IMR-90 (cell line): Measurements from ENCODE around the gene RIMKLA. TPM values are rescaled to one million over a fixed set of nuclear protein-coding genes. Genes with fewer than 3 reads are reported as not detected.

Experiments used
- ATAC-seq: fragments of 200-7000 bp; cut with Tn5 transposase; 2 replicates; pipeline ENCODE4 v1.9.1; 2020; ENCODE audit warnings: low read depth, mild to moderate bottlenecking, moderate library complexity
- BruUV-seq: library from RNA; stranded (reverse); fragments of 400-500 nt; replicated peaks from 2 replicates; lab custom pipeline; 2021; lab: Mats Ljungman, UMichigan
- CTCF ChIA-PET: fragments of 300-600 bp; formaldehyde crosslinking; extraction: SDS; loops from one replicate; lab custom pipeline; 2021; ENCODE audit warnings: antibody characterized with exemption; lab: Yijun Ruan, JAX
- POLR2A ChIA-PET: fragments of 300-600 bp; sonication (Branson Sonifier 250); formaldehyde crosslinking; loops from one replicate; lab custom pipeline; 2022; ENCODE audit warnings: antibody characterized with exemption; ENCODE audit not compliant: unreplicated experiment; lab: Charles Lee
- DNase-seq: peaks from one replicate; pipeline ENCODE4 v3.0.0; 2013
- H2AFZ ChIP-seq: replicated peaks from 2 replicates; pipeline ENCODE3; 2013; ENCODE audit warnings: low read length, mild to moderate bottlenecking; ENCODE audit not compliant: poor library complexity
- H2AK5ac ChIP-seq: 2 replicates; pipeline ENCODE4 v1.6.1; 2013; ENCODE audit warnings: low read depth, low read length, inconsistent platforms
- H2AK9ac ChIP-seq: replicated peaks from 2 replicates; pipeline ENCODE3; 2013; ENCODE audit warnings: mild to moderate bottlenecking, low read depth, low read length, moderate library complexity; ENCODE audit not compliant: poor library complexity
- H2BK120ac ChIP-seq: 2 replicates; pipeline ENCODE4 v1.6.1; 2013; ENCODE audit warnings: low read depth, low read length, inconsistent platforms
- H2BK15ac ChIP-seq: 3 replicates; pipeline ENCODE4 v1.6.1; 2013; ENCODE audit warnings: low read depth, low read length, inconsistent platforms
- H2BK20ac ChIP-seq: 2 replicates; pipeline ENCODE4 v1.6.1; 2013; ENCODE audit warnings: low read depth, mild to moderate bottlenecking, inconsistent platforms, low read length, moderate library complexity
- H2BK5ac ChIP-seq: 2 replicates; pipeline ENCODE4 v1.6.1; 2013; ENCODE audit warnings: mild to moderate bottlenecking, low read depth, low read length, inconsistent platforms; ENCODE audit not compliant: poor library complexity, severe bottlenecking
- H3K14ac ChIP-seq: replicated peaks from 2 replicates; pipeline ENCODE4 v1.6.1; 2013; ENCODE audit warnings: low read depth, low read length, inconsistent platforms
- H3K18ac ChIP-seq: 2 replicates; pipeline ENCODE4 v1.6.1; 2013; ENCODE audit warnings: low read depth, low read length, control low read depth
- H3K23ac ChIP-seq: 2 replicates; pipeline ENCODE4 v1.6.1; 2013; ENCODE audit warnings: low read depth, low read length, inconsistent platforms
- H3K27ac ChIP-seq: 2 replicates; pipeline ENCODE4 v1.5.1; 2013; ENCODE audit warnings: mild to moderate bottlenecking, control low read depth, low read length; ENCODE audit not compliant: insufficient read depth
- H3K27me3 ChIP-seq: 2 replicates; pipeline ENCODE4 v1.6.1; 2013; ENCODE audit warnings: low read length; ENCODE audit not compliant: control insufficient read depth, insufficient read depth
- H3K36me3 ChIP-seq: 2 replicates; pipeline ENCODE4 v1.6.1; 2013; ENCODE audit warnings: low read length, mixed read lengths; ENCODE audit not compliant: control insufficient read depth, insufficient read depth
- H3K4ac ChIP-seq: 2 replicates; pipeline ENCODE4 v1.6.1; 2013; ENCODE audit warnings: low read depth, low read length, inconsistent platforms
- H3K4me1 ChIP-seq: 2 replicates; pipeline ENCODE4 v1.6.1; 2013; ENCODE audit warnings: low read length, mixed read lengths; ENCODE audit not compliant: control insufficient read depth, insufficient read depth
- H3K4me2 ChIP-seq: 2 replicates; pipeline ENCODE4 v1.6.1; 2013; ENCODE audit warnings: low read depth, mild to moderate bottlenecking, control low read depth, low read length, moderate library complexity
- H3K4me3 ChIP-seq: 2 replicates; pipeline ENCODE4 v1.5.1; 2013; ENCODE audit warnings: low read depth, mild to moderate bottlenecking, control low read depth, low read length, moderate library complexity; ENCODE audit not compliant: insufficient read depth
- H3K56ac ChIP-seq: 2 replicates; pipeline ENCODE4 v1.6.1; 2013; ENCODE audit warnings: low read length, inconsistent platforms; ENCODE audit not compliant: insufficient read depth; ENCODE audit errors: extremely low read depth
- H3K79me1 ChIP-seq, 2 experiments: 2 replicates each; pipeline ENCODE4 v1.6.1; 2013; ENCODE audit warnings: low read length in 2 of 2, inconsistent platforms in 1 of 2, low read depth in 1 of 2
- H3K9ac ChIP-seq: 2 replicates; pipeline ENCODE4 v1.6.1; 2013; ENCODE audit warnings: low read depth, low read length, control low read depth
- H3K9me1 ChIP-seq: 2 replicates; pipeline ENCODE4 v1.6.1; 2013; ENCODE audit warnings: low read length, inconsistent platforms; ENCODE audit not compliant: insufficient read depth
- H3K9me3 ChIP-seq: 2 replicates; pipeline ENCODE4 v1.6.1; 2013; ENCODE audit warnings: low read length; ENCODE audit not compliant: control insufficient read depth, insufficient read depth
- H4K20me1 ChIP-seq: 2 replicates; pipeline ENCODE4 v1.6.1; 2013; ENCODE audit warnings: low read length, inconsistent platforms; ENCODE audit not compliant: insufficient read depth
- H4K5ac ChIP-seq: 2 replicates; pipeline ENCODE4 v1.6.1; 2013; ENCODE audit warnings: mild to moderate bottlenecking, low read depth, low read length, control low read depth
- H4K8ac ChIP-seq, 2 experiments: 2 replicates each; pipeline ENCODE4 v1.6.1; 2013; ENCODE audit warnings: low read depth in 2 of 2, low read length in 2 of 2, control low read depth in 1 of 2, inconsistent platforms in 1 of 2
- H4K91ac ChIP-seq: 2 replicates; pipeline ENCODE4 v1.6.1; 2013; ENCODE audit warnings: low read depth, low read length, inconsistent platforms; ENCODE audit not compliant: insufficient read depth
- CEBPB ChIP-seq: IDR thresholded peaks from 2 replicates; pipeline ENCODE4 v1.6.1; 2012; ENCODE audit warnings: low read depth, low read length, improper control_type of control experiment
- CHD1 ChIP-seq: IDR thresholded peaks from 2 replicates; pipeline ENCODE4 v1.6.1; 2012; ENCODE audit warnings: low read depth, low read length, improper control_type of control experiment
- FOS ChIP-seq: fragments of 150-350 bp; IDR thresholded peaks from 2 replicates; pipeline ENCODE4 v1.6.1; 2016; ENCODE audit warnings: low read depth, low read length
- MXI1 ChIP-seq: IDR thresholded peaks from 2 replicates; pipeline ENCODE4 v1.6.1; 2012; ENCODE audit warnings: low read depth, mild to moderate bottlenecking, low read length, moderate library complexity, borderline replicate concordance
- NFE2L2 ChIP-seq: fragments of 150-350 bp; IDR thresholded peaks from 2 replicates; pipeline ENCODE4 v1.6.1; 2016; ENCODE audit warnings: low read depth, mild to moderate bottlenecking, low read length
- POLR2A ChIP-seq: IDR thresholded peaks from 2 replicates; pipeline ENCODE4 v1.6.1; 2012; ENCODE audit warnings: mild to moderate bottlenecking, low read depth, low read length
- RFX5 ChIP-seq: IDR thresholded peaks from 2 replicates; pipeline ENCODE4 v1.8.0; 2012; ENCODE audit warnings: low read depth, mild to moderate bottlenecking, low read length, moderate library complexity
- USF2 ChIP-seq: fragments of 150-350 bp; IDR thresholded peaks from 2 replicates; pipeline ENCODE4 v1.6.1; 2017; ENCODE audit warnings: mild to moderate bottlenecking, antibody characterized with exemption, low read length, low read depth
- WGBS, 2 experiments: methylation state at CpG; one replicate each; pipeline versions ENCODE4 v1.1.5 to v1.1.7; 2013; ENCODE audit warnings: missing lambda C conversion rate in 2 of 2; ENCODE audit not compliant: insufficient read length in 1 of 2; ENCODE audit errors: extremely low coverage in 2 of 2; 5-methylcytosine and 5-hydroxymethylcytosine counted together
- dilution Hi-C: fragments of 300-500 bp; cut with HindIII; formaldehyde crosslinking; loops from one replicate; pipeline ENCODE4 v1.14.3; 2018; ENCODE audit warnings: low sequenced_read_pairs; ENCODE audit not compliant: unreplicated experiment
- in situ Hi-C: fragments of 300-500 bp; cut with MboI; formaldehyde crosslinking; loops from 3 replicates; pipeline ENCODE4 v1.14.3; 2019; ENCODE audit warnings: low sequenced_read_pairs, inconsistent platforms, mixed read lengths
- intact Hi-C: fragments of 100-400 bp; cut with micrococcal nuclease; formaldehyde crosslinking; loops from 2 replicates; pipeline ENCODE4 v1.10.0; 2022
- polyA plus RNA-seq, 3 experiments: library from polyadenylated mRNA; depleted of rRNA; stranded (reverse); fragments of >200 nt; gene quantifications; 2 replicates each; pipeline ENCODE4 v1.2.3, GENCODE V29; 2012; ENCODE audit warnings: low replicate concordance in 1 of 3
- total RNA-seq: library from RNA; depleted of rRNA; stranded (reverse); fragments of >200 nt; gene quantifications from 2 replicates; pipeline ENCODE4 v1.2.3, GENCODE V29; 2012
- TF ChIP-seq, protein P1 (sequence below): conservative IDR thresholded peaks from 2 replicates; pipeline ENCODE4 v1.5.1; 2012; ENCODE audit warnings: mild to moderate bottlenecking, low read depth, low read length, improper control_type of control experiment
- TF ChIP-seq, protein P2 (sequence below): fragments of 150-350 bp; IDR thresholded peaks from 2 replicates; pipeline ENCODE4 v1.6.1; 2016; ENCODE audit warnings: low read depth, mild to moderate bottlenecking, low read length, moderate library complexity, borderline replicate concordance

Gene RIMKLA
- total and polyA plus RNA-seq, 2 of the 4 experiments (the other 2 are of a cell fraction) = not detected

DNA sequence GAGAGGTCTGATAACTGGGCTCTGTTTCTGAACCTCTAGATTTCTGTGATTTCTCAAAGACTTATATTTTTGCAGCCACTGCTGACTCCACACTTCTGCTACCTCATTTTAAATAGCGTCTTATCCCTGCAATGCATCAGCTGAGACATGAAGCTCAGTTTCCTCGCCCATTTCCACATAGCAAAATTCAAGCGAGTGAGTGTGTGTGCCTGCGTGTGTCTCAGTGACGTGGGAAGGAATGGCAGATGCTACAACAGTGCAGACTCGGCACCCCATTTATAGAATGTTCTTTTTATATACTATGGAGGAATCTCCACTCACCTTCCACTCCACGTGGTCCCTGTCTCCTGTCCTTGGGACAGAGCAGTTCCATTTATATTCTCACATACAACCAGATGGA, 39.5 kb downstream of the RIMKLA start:
- Histone ChIP-seq H3K36me3 (no peaks in the 10 kb centered on the region), H3K56ac (no peak overlapping the region), H2BK15ac (no peak overlapping the region), H2AK5ac (no peak overlapping the region), H2BK120ac (no peak overlapping the region), H3K18ac (no peak overlapping the region), H3K9me1 (no peaks in the 10 kb centered on the region), H2AK9ac (no peak overlapping the region), H4K5ac (no peak overlapping the region), H3K27me3 (peaks cover 41% of the 10 kb centered on the region), H3K14ac (no peak overlapping the region), H4K20me1 (no peaks in the 10 kb centered on the region), H2AFZ (no peak overlapping the region), H3K79me1 (no peaks in the 10 kb centered on the region), H3K9ac (no peak overlapping the region), H2BK20ac (no peak overlapping the region), H3K23ac (no peak overlapping the region), H4K8ac (no peak overlapping the region), H3K4me3 (no peak overlapping the region), H3K9me3 (no peaks in the 10 kb centered on the region), H3K4me1 (peaks cover 3% of the 10 kb centered on the region; the same call in 1 of the 2 replicates), H3K27ac (no peak overlapping the region), H3K4me2 (no peak overlapping the region), H3K4ac (no peak overlapping the region), H2BK5ac (no peak overlapping the region), H4K91ac (no peak overlapping the region)
- intact Hi-C loops = no loop called here
- TF ChIP-seq CEBPB (no peak), USF2 (no peak), MXI1 (no peak), POLR2A (no peak), CHD1 (no peak), FOS (no peak), RFX5 (no peak), NFE2L2 (no peak)
- TF ChIP-seq, protein P1, sequence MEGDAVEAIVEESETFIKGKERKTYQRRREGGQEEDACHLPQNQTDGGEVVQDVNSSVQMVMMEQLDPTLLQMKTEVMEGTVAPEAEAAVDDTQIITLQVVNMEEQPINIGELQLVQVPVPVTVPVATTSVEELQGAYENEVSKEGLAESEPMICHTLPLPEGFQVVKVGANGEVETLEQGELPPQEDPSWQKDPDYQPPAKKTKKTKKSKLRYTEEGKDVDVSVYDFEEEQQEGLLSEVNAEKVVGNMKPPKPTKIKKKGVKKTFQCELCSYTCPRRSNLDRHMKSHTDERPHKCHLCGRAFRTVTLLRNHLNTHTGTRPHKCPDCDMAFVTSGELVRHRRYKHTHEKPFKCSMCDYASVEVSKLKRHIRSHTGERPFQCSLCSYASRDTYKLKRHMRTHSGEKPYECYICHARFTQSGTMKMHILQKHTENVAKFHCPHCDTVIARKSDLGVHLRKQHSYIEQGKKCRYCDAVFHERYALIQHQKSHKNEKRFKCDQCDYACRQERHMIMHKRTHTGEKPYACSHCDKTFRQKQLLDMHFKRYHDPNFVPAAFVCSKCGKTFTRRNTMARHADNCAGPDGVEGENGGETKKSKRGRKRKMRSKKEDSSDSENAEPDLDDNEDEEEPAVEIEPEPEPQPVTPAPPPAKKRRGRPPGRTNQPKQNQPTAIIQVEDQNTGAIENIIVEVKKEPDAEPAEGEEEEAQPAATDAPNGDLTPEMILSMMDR = no peak
- TF ChIP-seq, protein P2, sequence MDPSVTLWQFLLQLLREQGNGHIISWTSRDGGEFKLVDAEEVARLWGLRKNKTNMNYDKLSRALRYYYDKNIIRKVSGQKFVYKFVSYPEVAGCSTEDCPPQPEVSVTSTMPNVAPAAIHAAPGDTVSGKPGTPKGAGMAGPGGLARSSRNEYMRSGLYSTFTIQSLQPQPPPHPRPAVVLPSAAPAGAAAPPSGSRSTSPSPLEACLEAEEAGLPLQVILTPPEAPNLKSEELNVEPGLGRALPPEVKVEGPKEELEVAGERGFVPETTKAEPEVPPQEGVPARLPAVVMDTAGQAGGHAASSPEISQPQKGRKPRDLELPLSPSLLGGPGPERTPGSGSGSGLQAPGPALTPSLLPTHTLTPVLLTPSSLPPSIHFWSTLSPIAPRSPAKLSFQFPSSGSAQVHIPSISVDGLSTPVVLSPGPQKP = no peak
- no TSS peak for BruUV-seq
- no peak for DNase-seq
- ChIA-PET CTCF (no interaction called here), POLR2A (interaction anchor here (0.6 kb wide), 1 partner anchor 952 kb away, joined by 14 read pairs; no protein-coding TSS in a partner anchor)
- WGBS, 2 experiments = 29% methylated on average over 1 of the region's 7 CpGs; no CpG with 5 or more reads in 1 of the 2 experiments
- in situ Hi-C loops = no loop called here
- dilution Hi-C loops = no loop called here
- ATAC-seq = no peak
